Measurements from ENCODE around the gene RPL39.

Gene RPL39

GRCh38 chrX:119758731-119759247 lies 32.6 kb downstream of the RPL39 start:
- Histone ChIP-seq H3K9me3 (ENCODE audit: severe bottlenecking) (no peaks in the 10 kb centered on the region), H3K36me3 (no peaks in the 10 kb centered on the region), H3K4me3 (ENCODE audit: low read depth, low read length) (peak overlapping the region; percentile 53), H3K27me3 (ENCODE audit: insufficient read depth, low read depth, severe bottlenecking) (peaks cover 20% of the 10 kb centered on the region), H3K27ac (no peak overlapping the region)
- peak; percentile 25 for DNase-seq
- no peak for TF ChIP-seq CTCF (IDR thresholded peaks at IDR 0.05; ENCODE audit: low read depth, low read length)

DNA sequence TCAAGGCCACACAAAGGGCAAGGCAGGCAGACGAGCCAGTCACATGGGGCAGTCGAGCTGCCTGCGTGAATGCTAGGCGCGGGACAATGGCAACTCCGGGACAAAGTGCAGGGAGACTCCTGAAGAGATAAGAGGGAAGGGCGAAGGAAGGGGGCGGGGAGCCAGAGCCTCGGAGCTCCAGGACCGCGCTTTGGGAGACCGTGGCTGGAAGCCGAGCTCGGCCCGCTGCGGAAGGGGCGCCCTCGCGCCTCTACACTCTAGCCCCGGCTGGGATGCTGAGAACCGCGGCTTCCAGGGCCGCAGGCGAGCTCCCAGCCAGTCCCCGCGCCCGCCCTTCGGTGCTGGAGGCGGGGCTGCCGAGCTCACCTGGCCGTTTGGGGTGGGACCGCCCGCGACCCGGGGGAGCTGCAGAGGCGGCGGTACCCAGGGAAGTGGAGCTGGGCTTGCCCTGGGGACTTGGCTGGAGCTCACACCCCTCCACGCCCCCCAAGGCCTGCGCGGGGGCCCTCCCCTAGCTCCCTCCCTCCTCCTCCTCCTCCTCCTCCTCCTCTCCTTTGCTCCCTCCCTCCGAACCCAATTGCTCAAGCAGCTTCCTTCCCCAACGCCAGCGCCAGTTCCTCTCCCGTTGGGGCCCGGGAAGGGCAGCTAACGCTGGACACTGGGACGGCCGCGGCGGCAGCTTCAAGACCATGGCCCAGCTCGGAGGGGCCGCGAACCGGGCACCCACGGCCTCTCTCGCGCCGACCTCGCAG lies 33.3 kb downstream of the RPL39 start, which contains the start of gene SOWAHD:
Gene SOWAHD (plus strand): TSS at position 610 of the 752 bp plus-strand sequence. CDS start 80 bp downstream, at position 690.
- Histone ChIP-seq H3K36me3 (no peaks in the 10 kb centered on the region), H3K4me3 (ENCODE audit: low read depth, low read length) (peak within 1 kb of the TSS; percentile 53), H3K27me3 (ENCODE audit: insufficient read depth, low read depth, severe bottlenecking) (peaks cover 20% of the 10 kb centered on the region), H3K27ac (no peak within 1 kb of the TSS), H3K9me3 (ENCODE audit: severe bottlenecking) (no peaks in the 10 kb centered on the region)
- TF ChIP-seq CTCF (IDR thresholded peaks at IDR 0.05; ENCODE audit: low read depth, low read length) = no peak
- peak; percentile 29 for DNase-seq

DNA sequence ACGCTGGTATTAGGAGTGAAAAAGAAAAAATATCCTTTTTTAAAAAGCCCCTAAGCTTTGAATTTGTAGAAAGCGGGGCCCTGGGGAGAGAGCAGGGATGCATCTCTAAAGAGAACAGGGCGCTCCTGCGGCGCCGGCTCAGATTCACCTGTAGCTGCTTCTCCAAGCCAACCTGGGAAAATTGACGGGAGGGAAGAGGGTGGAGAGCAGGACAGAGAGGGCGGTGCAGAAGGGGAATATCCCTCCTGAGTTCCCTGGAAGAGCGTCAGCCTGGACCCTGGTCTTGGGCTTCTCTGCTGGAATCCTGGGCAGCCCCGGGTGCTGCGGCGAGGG lies 33.8 kb downstream of the RPL39 start:
- peaks cover 20% of the 10 kb centered on the region for H3K27me3 ChIP-seq (ENCODE audit: insufficient read depth, low read depth, severe bottlenecking)
- TF ChIP-seq CTCF (IDR thresholded peaks at IDR 0.05; ENCODE audit: low read depth, low read length) = no peak
- DNase-seq = no peak
- H3K27ac ChIP-seq = no peak overlapping the region
- H3K9me3 ChIP-seq (ENCODE audit: severe bottlenecking) = no peaks in the 10 kb centered on the region
- H3K36me3 ChIP-seq = no peaks in the 10 kb centered on the region
- H3K4me3 ChIP-seq (ENCODE audit: low read depth, low read length) = peak overlapping the region; percentile 53

DNA sequence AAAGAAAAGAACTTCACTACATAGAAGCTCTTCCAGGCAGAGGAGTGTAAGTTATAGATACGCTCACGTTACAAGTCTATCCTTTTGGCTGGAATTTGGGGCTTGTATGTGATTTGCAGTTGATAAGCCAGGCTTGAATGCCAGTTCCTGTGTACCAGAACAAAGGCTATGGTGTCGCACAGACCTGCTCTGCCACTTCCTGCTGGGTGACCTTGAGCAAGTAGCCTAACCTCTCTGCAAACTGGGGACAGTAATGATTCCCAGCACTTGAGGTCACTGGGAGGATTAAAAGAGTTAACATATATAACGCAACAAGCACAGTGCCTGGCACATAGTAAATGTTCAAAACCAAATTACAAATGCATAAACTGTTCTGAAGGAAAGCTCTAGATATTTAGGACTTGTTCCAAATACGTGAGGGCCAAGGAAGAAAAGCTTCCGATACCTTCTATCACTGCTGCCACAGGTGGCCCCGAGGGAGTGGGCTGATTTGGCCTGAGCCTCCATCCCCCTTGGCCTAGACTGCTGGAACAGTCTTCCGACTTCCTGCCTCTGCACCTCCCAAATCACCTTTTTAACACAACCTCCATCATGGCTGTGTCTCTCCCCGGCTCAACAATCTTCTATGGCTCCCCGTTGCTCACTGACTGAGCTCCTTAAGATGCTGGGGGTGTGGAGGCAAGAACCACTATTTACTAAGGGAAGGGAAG lies 34.3 kb downstream of the RPL39 start:
- no peaks in the 10 kb centered on the region for H3K9me3 ChIP-seq (ENCODE audit: severe bottlenecking)
- H3K27me3 ChIP-seq (ENCODE audit: insufficient read depth, low read depth, severe bottlenecking) = peaks cover 20% of the 10 kb centered on the region
- no peak for TF ChIP-seq CTCF (IDR thresholded peaks at IDR 0.05; ENCODE audit: low read depth, low read length)
- DNase-seq = no peak
- no peaks in the 10 kb centered on the region for H3K36me3 ChIP-seq
- no peak overlapping the region for H3K4me3 ChIP-seq (ENCODE audit: low read depth, low read length)
- H3K27ac ChIP-seq = no peak overlapping the region

GRCh38 chrX:119755981-119756533 lies 35.4 kb downstream of the RPL39 start:
- Histone ChIP-seq H3K27me3 (ENCODE audit: insufficient read depth, low read depth, severe bottlenecking) (peaks cover 20% of the 10 kb centered on the region), H3K27ac (no peak overlapping the region), H3K36me3 (no peaks in the 10 kb centered on the region), H3K4me3 (ENCODE audit: low read depth, low read length) (no peak overlapping the region), H3K9me3 (ENCODE audit: severe bottlenecking) (no peaks in the 10 kb centered on the region)
- no peak for TF ChIP-seq CTCF (IDR thresholded peaks at IDR 0.05; ENCODE audit: low read depth, low read length)
- DNase-seq = no peak

All from WERI-Rb-1 (cell line).